Measurements from ENCODE around the gene GSG1. TPM values are rescaled to one million over a fixed set of nuclear protein-coding genes. Genes with fewer than 3 reads are reported as not detected.
A peak's percentile ranks its signal among the peaks of the same experiment; 100 is the strongest.

Gene GSG1
- total and polyA plus RNA-seq, 4 donors = not detected

GRCh38 chr12:13152281-13152680 is 48.8 kb upstream of the GSG1 start:
- Histone ChIP-seq H3K27ac (ENCODE audit: low read depth in 1 of 2, low read length in 1 of 2) (no peak overlapping the region), H3K27me3 (ENCODE audit: control insufficient read depth in 3 of 3, insufficient read depth in 3 of 3, low read length in 2 of 3) (no peaks in the 10 kb centered on the region), H3K4me1 (ENCODE audit: control insufficient read depth in 5 of 5, insufficient read depth in 5 of 5, low read length in 5 of 5) (peaks cover 0 to 37% (median 19%) of the 10 kb centered on the region in 5 donors), H3K9ac (ENCODE audit: insufficient read depth in 1 of 2, low read length in 2 of 2) (no peak overlapping the region), H3K4me3 (no peak overlapping the region), H3K9me3 (ENCODE audit: control insufficient read depth in 4 of 4, insufficient read depth in 3 of 4, low read length in 3 of 4) (no peaks in the 10 kb centered on the region), H3K36me3 (ENCODE audit: control insufficient read depth in 4 of 4, insufficient read depth in 4 of 4, low read length in 4 of 4) (no peaks in the 10 kb centered on the region)
- DNase-seq = no peak
- no peak for ATAC-seq (ENCODE audit: insufficient read depth, low FRiP score)
- TF ChIP-seq, protein P1, sequence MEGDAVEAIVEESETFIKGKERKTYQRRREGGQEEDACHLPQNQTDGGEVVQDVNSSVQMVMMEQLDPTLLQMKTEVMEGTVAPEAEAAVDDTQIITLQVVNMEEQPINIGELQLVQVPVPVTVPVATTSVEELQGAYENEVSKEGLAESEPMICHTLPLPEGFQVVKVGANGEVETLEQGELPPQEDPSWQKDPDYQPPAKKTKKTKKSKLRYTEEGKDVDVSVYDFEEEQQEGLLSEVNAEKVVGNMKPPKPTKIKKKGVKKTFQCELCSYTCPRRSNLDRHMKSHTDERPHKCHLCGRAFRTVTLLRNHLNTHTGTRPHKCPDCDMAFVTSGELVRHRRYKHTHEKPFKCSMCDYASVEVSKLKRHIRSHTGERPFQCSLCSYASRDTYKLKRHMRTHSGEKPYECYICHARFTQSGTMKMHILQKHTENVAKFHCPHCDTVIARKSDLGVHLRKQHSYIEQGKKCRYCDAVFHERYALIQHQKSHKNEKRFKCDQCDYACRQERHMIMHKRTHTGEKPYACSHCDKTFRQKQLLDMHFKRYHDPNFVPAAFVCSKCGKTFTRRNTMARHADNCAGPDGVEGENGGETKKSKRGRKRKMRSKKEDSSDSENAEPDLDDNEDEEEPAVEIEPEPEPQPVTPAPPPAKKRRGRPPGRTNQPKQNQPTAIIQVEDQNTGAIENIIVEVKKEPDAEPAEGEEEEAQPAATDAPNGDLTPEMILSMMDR (IDR thresholded peaks at IDR 0.05; ENCODE audit: control extremely low read depth, extremely low read depth) = no peak
- WGBS, 2 donors = 73 to 87% methylated on average over 1 of the region's 1 CpG

DNA sequence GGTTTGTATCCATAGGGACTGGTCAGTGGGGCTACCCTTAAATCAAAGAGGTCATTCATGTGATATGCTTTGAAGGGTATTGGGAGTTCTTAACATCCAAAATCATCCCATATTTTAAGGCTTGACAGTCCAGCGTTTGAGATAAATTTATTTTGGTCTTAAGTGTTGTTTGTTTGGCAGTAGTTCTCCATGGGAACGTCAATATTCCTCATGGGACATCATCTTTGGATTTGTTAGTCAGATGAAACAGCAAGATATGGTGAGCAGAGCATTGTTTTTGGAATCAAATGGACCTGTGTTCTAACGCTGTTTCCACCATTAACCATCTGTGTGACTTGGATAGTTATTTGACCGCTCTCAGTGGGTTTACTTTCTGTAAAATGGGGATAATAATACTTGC is 45.9 kb upstream of the GSG1 start:
- H3K4me1 ChIP-seq (ENCODE audit: control insufficient read depth in 5 of 5, insufficient read depth in 5 of 5, low read length in 5 of 5) = peaks cover 0 to 58% (median 31%) of the 10 kb centered on the region in 5 donors
- H3K4me3 ChIP-seq = no peak overlapping the region
- 74 to 80% methylated on average over 4 of the region's 4 CpGs for WGBS, 2 donors
- H3K27me3 ChIP-seq (ENCODE audit: control insufficient read depth in 3 of 3, insufficient read depth in 3 of 3, low read length in 2 of 3) = no peaks in the 10 kb centered on the region
- H3K9ac ChIP-seq (ENCODE audit: insufficient read depth in 1 of 2, low read length in 2 of 2) = no peak overlapping the region
- no peaks in the 10 kb centered on the region for H3K9me3 ChIP-seq (ENCODE audit: control insufficient read depth in 4 of 4, insufficient read depth in 3 of 4, low read length in 3 of 4)
- no peak overlapping the region for H3K27ac ChIP-seq (ENCODE audit: low read depth in 1 of 2, low read length in 1 of 2)
- DNase-seq (peak in 2 of 3 donors; percentile 29 to 49), ATAC-seq (ENCODE audit: insufficient read depth, low FRiP score) (no peak)
- no peaks in the 10 kb centered on the region for H3K36me3 ChIP-seq (ENCODE audit: control insufficient read depth in 4 of 4, insufficient read depth in 4 of 4, low read length in 4 of 4)
- TF ChIP-seq, protein P1 (IDR thresholded peaks at IDR 0.05; ENCODE audit: control extremely low read depth, extremely low read depth) = no peak

DNA sequence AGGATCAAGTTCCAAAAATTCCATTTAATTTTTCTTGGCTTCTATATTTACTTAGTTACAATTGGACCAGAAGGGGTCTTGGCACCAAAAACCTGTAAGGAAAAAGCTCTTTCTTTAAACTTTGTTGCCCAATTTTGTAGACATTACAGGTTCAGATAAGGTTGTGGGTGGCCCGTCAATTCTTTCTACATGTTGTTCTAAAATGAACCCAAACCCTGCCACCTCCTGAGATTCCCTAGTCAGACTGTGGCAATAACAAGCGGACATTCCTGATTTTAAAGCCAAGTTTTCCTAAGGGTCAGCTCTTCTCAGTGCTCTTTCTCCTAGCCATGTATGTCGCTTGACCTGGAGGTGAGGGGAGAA is 45.0 kb upstream of the GSG1 start:
- ATAC-seq (ENCODE audit: insufficient read depth, low FRiP score) = no peak
- 59 to 82% methylated on average over 3 of the region's 3 CpGs for WGBS, 2 donors
- no peaks in the 10 kb centered on the region for H3K27me3 ChIP-seq (ENCODE audit: control insufficient read depth in 3 of 3, insufficient read depth in 3 of 3, low read length in 2 of 3)
- no peaks in the 10 kb centered on the region for H3K36me3 ChIP-seq (ENCODE audit: control insufficient read depth in 4 of 4, insufficient read depth in 4 of 4, low read length in 4 of 4)
- H3K9me3 ChIP-seq (ENCODE audit: control insufficient read depth in 4 of 4, insufficient read depth in 3 of 4, low read length in 3 of 4) = no peaks in the 10 kb centered on the region
- H3K27ac ChIP-seq (ENCODE audit: low read depth in 1 of 2, low read length in 1 of 2) = peak overlapping the region in 1 of 2 donors; percentile 30
- no peak overlapping the region for H3K4me3 ChIP-seq
- DNase-seq = no peak
- no peak overlapping the region for H3K9ac ChIP-seq (ENCODE audit: insufficient read depth in 1 of 2, low read length in 2 of 2)
- TF ChIP-seq, protein P1 (IDR thresholded peaks at IDR 0.05; ENCODE audit: control extremely low read depth, extremely low read depth) = no peak
- peaks cover 0 to 57% (median 31%) of the 10 kb centered on the region in 5 donors for H3K4me1 ChIP-seq (ENCODE audit: control insufficient read depth in 5 of 5, insufficient read depth in 5 of 5, low read length in 5 of 5)

Measured in lung (tissue), 12 donors.